Measurements from ENCODE around the gene CDKN2A.

Gene CDKN2A

DNA sequence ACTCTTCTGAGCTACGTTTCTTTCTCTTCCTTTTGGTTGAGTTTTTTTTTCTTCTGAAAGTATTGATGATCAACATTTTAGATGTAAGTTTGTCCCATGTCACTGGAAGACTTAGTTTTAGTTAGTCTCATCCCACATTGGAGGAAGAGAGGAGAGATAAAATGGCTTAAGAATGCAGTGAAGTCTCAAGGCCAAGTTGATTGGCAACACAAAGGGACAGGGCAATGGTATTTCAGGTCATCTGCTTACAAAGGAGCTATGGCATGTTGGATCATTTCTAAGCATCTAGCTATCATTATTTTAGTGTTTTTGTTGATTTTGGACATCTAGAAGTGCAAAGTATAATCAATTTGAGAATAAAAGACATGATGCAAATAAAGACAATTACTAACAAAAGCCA lies 58.6 kb downstream of the CDKN2A start:
- DNase-seq = no peak

DNA sequence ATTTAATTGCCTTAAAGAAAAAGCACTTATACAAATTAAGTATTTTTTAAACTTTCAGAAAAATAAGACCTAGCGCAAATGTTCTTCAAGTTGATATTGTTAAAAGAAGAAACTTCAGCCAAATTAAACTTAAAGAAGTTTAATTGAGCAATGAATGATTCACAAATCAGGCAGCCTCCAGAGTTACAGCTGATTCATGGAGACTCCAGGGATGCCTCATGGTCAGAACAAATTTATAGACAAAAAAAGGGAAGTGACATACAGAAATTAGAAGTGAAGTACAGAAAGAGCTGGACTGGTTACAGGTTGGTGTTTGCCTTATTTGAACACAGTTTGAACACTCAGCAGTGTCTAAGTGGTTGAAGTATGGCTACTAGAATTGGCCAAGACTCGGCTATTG lies 60.3 kb downstream of the CDKN2A start:
- no peak for DNase-seq

DNA sequence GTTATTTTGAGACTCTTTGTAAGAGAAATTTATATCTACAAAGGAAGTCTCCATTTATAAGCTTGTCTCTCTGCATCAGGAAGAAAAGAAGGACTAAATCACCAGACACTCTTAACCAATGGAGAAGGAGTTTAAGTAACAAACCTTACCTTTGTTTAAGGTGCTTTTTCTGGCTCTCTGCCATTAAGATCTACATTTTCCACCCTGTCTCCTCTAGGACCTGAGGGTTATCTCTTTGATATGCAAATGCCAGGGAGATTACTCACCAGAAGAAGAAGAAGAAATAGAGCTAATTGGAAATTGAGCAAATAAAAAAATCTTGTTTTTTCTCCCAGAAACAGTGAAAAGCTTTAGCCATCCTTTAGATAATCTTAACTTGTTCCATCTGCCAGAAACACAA lies 60.9 kb downstream of the CDKN2A start:
- no peak for DNase-seq

DNA sequence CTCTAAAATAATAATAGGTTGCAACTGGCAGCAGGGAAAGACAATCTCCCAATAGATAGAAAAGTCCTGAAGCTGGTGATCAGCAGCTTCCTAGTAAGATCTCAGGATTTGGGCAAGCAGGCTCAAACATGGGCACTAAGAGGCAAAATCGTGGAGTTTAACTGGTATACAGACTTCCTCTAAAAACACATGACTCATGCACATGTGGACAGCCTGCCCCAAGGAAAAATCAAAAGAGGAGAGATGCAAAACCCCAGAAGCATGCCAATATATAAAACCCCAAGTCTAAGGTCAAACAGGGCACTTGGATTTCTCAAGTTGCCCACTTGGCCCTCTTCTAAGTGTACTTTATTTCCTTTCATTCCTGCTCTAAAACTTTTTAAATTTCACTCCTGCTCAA lies 62.8 kb downstream of the CDKN2A start:
- no peak for DNase-seq

DNA sequence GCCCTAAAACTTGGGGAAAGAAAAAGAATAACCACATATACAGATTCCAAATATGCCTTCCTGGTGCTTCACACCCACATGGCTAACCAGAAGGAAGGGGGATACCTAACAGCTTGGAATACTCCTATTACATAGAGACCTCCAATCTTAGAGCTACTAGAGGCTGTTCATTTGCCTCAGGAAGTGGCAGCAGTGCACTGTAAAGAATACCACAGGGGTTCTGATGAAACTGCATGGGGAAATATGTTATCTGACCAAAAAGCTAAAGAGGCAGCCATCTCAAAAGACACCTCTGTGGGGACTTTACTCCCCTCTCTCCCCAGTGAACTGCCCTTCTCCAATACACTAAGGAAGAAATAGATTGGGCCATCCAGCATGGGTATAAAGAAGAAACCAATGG lies 66.4 kb downstream of the CDKN2A start:
- no peak for DNase-seq

DNA sequence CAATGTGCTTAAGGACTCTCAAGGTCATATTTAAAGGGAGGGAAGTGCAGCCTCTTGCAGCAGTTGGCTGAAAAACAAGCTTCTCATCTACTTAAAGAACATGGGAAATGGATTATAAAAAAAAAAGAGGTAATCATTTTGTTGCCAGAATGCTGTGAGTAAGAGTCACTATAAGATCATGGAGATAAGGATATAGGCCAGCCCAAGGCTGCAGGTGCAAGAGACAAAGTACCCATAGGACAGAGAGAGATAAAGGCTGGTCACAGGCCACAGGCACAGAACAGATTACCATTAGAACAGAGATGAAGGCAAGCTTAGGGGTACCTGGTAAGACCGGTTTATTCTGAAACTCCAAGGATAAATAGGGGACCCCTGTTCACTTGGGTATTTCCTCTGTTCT lies 70.5 kb downstream of the CDKN2A start:
- DNase-seq = no peak

DNA sequence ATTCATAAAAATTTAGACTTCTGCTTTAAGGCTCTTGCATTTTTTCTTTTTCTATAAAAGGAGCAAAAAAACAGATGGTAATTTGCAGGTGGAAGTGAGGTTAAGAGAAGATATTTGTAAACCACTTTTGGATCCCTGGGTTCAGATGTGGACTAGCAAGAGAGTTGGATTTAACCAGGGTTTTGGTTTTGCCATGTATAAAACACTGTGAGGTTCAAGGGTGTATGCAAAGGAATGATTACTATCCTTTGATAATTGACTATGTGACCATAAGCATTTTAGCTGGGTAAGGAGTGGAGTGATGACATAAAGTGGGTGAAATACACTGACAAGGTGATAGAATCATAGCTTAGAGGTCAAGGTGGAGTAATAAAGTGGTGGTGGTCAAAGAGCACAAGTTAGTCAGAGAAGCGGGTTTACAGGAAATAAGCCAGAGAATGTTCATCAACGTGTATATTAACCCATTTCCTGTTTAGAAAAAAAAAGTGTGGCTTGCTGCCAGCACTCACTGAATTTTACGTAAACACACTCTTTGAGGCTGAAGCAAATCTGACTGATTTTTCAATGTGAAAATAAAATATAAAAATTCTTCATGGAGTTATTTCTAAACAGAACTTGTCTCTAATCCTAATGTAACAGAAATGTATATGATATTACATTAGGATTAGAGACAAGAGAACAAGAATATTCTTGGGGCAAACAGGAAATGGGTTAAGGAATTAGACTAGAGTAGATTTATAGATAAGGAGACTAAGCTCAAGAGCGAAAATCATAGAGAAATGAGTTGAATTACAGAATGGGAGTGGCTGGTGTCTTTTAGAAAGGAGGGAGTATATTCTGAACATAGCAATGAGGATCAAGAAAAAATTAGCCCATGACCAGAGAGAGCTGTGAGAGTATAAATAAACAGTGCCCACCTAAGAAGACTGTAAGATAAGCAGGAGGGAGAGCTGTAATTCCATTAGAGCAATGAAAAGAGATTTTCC lies 74.5 kb downstream of the CDKN2A start:
- DNase-seq = no peak
